Common myeloid progenitor, CD34-positive (primary cell): Measurements from ENCODE around the gene ZCCHC8. TPM values are rescaled to one million over a fixed set of nuclear protein-coding genes. Genes with fewer than 3 reads are reported as not detected.

Experiments used
- CTCF ChIA-PET: fragments of 350-600 bp; sonication (Branson Sonifier 250); formaldehyde crosslinking; loops from one replicate; lab custom pipeline; 2021; ENCODE audit warnings: antibody characterized with exemption; lab: Charles Lee
- POLR2A ChIA-PET: fragments of 350-600 bp; sonication (Branson Sonifier 250); formaldehyde crosslinking; loops from one replicate; lab custom pipeline; 2021; ENCODE audit warnings: antibody characterized with exemption; lab: Charles Lee
- DNase-seq, 3 donors: peaks; one replicate each; pipeline versions ENCODE4 v3.0.0 to v3.0.0-alpha.2; 2013
- H3K27ac ChIP-seq, 2 experiments: 1 replicate in 1 of 2; 2 replicates in 1 of 2; pipeline ENCODE4 v1.7.0; 2013; ENCODE audit warnings: inconsistent platforms in 2 of 2, low read length in 2 of 2, mild to moderate bottlenecking in 2 of 2, low read depth in 1 of 2, moderate library complexity in 1 of 2; ENCODE audit not compliant: severe bottlenecking in 2 of 2, insufficient read depth in 1 of 2, poor library complexity in 1 of 2
- H3K27me3 ChIP-seq, 5 experiments: replicated peaks in 2 of 5; 1 replicate in 3 of 5; 2 replicates in 2 of 5; pipeline versions ENCODE4 v1.6.1 to v1.7.0; 2013; ENCODE audit warnings: low read length in 4 of 5, mild to moderate bottlenecking in 2 of 5, moderate library complexity in 2 of 5, inconsistent platforms in 1 of 5; ENCODE audit not compliant: insufficient read depth in 5 of 5, control insufficient read depth in 4 of 5
- H3K36me3 ChIP-seq, 4 experiments: 1 replicate in 2 of 4; 2 replicates in 2 of 4; pipeline versions ENCODE4 v1.6.1 to v1.7.0; 2013; ENCODE audit warnings: low read length in 3 of 4, control low read depth in 1 of 4, mild to moderate bottlenecking in 1 of 4; ENCODE audit not compliant: control insufficient read depth in 4 of 4, insufficient read depth in 4 of 4
- H3K4me1 ChIP-seq, 4 experiments: 1 replicate in 3 of 4; 2 replicates in 1 of 4; pipeline versions ENCODE4 v1.6.1 to v1.7.1; 2013; ENCODE audit warnings: low read length in 3 of 4, mild to moderate bottlenecking in 3 of 4, control low read depth in 1 of 4, inconsistent platforms in 1 of 4, moderate library complexity in 1 of 4; ENCODE audit not compliant: control insufficient read depth in 4 of 4, insufficient read depth in 4 of 4; ENCODE audit errors: control extremely low read depth in 1 of 4
- H3K4me3 ChIP-seq, 7 experiments: 1 replicate in 4 of 7; 2 replicates in 3 of 7; pipeline versions ENCODE4 v1.5.1 to v1.7.0; 2013; ENCODE audit warnings: mild to moderate bottlenecking in 7 of 7, low read length in 6 of 7, moderate library complexity in 6 of 7, inconsistent platforms in 2 of 7, low read depth in 2 of 7, control low read depth in 1 of 7; ENCODE audit not compliant: insufficient read depth in 4 of 7, control insufficient read depth in 1 of 7; ENCODE audit errors: extremely low read depth in 1 of 7
- H3K9me3 ChIP-seq, 5 experiments: 1 replicate in 4 of 5; 2 replicates in 1 of 5; pipeline versions ENCODE4 v1.6.1 to v1.7.1; 2013; ENCODE audit warnings: low read length in 4 of 5, mild to moderate bottlenecking in 2 of 5, inconsistent platforms in 1 of 5, low read depth in 1 of 5, moderate library complexity in 1 of 5; ENCODE audit not compliant: control insufficient read depth in 4 of 5, insufficient read depth in 2 of 5; ENCODE audit errors: control extremely low read depth in 1 of 5
- WGBS: methylation state at CpG from one replicate; pipeline ENCODE4 v1.1.5; 2013; ENCODE audit not compliant: insufficient coverage; 5-methylcytosine and 5-hydroxymethylcytosine counted together
- polyA plus RNA-seq: library from polyadenylated mRNA; unstranded; fragments of 120-200 nt; gene quantifications from one replicate; pipeline ENCODE4 v1.2.1, GENCODE V29; 2013

ZCCHC8 gene
- polyA plus RNA-seq = 48.5 TPM

DNA sequence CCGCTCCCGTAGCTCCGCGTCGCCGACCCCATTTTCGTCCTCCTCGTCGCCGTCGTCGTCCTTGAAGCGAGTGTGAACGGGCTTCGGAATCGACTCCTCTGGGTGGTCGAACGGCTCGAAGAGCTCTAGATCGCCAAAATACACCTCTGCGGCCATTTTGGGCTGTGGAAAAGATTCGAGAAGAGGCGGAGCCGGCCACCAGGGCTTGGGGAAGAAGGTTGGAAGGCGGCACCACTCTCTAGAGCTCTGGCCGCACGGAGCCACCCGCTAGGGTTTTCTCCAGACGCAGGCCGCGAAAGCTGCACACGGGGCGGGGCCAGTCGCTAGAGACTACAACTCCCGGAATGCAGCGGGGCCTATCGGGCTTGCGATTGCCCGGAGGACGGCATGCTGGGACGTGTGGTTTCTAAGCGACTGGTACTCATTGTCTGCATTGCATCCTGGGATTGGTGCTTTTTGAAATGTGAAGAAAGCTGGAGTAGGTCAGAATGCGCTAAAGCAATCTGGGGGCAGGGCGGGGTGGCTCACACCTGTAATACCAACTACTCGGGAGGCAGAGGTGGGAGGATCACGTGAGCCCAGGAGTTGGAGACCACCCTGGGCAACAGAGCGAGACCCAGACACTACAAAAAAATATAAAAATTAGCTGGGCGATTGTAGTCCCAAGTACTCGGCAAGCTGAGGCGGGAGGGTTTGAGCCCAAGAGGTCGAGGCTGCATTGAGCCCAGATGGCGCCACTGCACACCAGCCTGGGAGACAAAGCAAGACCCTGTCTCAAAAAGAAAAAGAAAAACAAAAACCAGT lies at the start of gene ZCCHC8:
Gene ZCCHC8, minus strand, starts transcription at position 248 of the 804 bp plus-strand sequence. Its CDS starts 92 bp downstream, at position 156.
- Histone ChIP-seq H3K4me1 (peaks cover 4 to 31% (median 16%) of the 10 kb centered on the region in 4 experiments), H3K36me3 (peaks cover 4 to 33% (median 17%) of the 10 kb centered on the region in 4 experiments), H3K9me3 (no peaks in the 10 kb centered on the region), H3K27ac (peak within 1 kb of the TSS; percentile 90 to 96), H3K27me3 (no peaks in the 10 kb centered on the region), H3K4me3 (peak within 1 kb of the TSS; percentile 61 to 100 (median 97))
- POLR2A ChIA-PET = interaction anchor here (0.6 to 2.0 kb wide), 13 partner anchors 9 to 293 kb away, joined by 3 to 16 read pairs (median 4); partner anchors contain the start of genes KNTC1 and RSRC2
- CTCF ChIA-PET = interaction anchor here (0.6 to 1.6 kb wide), 9 partner anchors 9 to 1002 kb away, joined by 3 to 7 read pairs (median 4); no protein-coding TSS in a partner anchor
- WGBS = 0% methylated on average over 41 of the region's 52 CpGs
- DNase-seq = peak; percentile 97 to 99 (median 99)

DNA sequence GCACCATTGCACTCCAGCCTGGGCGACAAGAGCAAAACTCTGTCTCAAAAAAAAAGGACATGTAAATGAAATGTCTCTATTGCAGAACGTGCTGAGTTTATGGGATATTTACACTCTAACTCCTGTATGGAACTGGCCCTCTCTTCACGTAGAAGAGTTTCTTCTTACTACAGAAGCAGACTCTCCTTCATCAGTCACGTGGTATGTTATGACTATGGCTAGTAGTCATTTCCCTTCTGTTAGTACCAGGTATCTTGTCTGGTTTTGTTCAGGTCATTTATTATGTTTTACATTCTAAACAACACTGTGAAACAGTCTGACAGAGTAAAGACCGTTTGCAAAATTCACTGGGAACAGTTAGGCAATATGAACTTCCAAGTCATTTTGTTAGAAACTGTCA lies 46.6 kb upstream of the ZCCHC8 start:
- Histone ChIP-seq H3K4me3 (no peak overlapping the region), H3K27me3 (no peaks in the 10 kb centered on the region), H3K36me3 (peaks cover 26 to 71% (median 53%) of the 10 kb centered on the region in 4 experiments), H3K4me1 (no peaks in the 10 kb centered on the region), H3K27ac (no peak overlapping the region), H3K9me3 (no peaks in the 10 kb centered on the region)
- WGBS = 86% methylated on average over 1 of the region's 5 CpGs
- CTCF ChIA-PET = interaction anchor here (0.8 kb wide), 1 partner anchor 8 kb away, joined by 4 read pairs; no protein-coding TSS in a partner anchor
- POLR2A ChIA-PET = no interaction called here
- DNase-seq = no peak

- ChIA-PET CTCF (no interaction called here), POLR2A (no interaction called here)
- H3K36me3 ChIP-seq = peaks cover 20 to 66% (median 48%) of the 10 kb centered on the region in 4 experiments
Measured at GRCh38 chr12:122545855-122546254, 45.1 kb upstream of the ZCCHC8 start.

DNA sequence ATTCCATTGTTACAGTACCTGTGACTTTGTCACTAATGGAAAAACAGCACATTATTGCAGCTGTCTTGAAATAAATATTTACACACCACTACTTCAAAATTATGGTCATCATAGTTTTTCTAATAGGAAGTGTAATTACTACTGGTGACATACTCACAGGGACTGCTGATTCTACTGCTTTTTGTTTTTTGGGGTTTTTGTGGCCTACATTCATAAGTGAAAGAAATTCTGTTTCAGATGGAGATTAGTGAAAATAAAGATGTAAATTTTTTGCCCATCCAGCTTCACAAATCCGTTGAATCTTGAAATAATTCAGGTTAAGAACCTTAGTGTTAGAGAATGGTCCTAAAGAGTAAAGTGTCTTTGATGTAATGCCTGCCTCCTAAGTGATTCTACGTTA lies 43.8 kb upstream of the ZCCHC8 start:
- H3K27ac ChIP-seq = no peak overlapping the region
- H3K27me3 ChIP-seq = no peaks in the 10 kb centered on the region
- POLR2A ChIA-PET = no interaction called here
- 100% methylated on average over 1 of the region's 2 CpGs for WGBS
- no peak for DNase-seq
- CTCF ChIA-PET = no interaction called here
- peaks cover 20 to 57% (median 41%) of the 10 kb centered on the region in 4 experiments for H3K36me3 ChIP-seq
- H3K4me3 ChIP-seq = no peak overlapping the region
- H3K4me1 ChIP-seq = no peaks in the 10 kb centered on the region
- no peaks in the 10 kb centered on the region for H3K9me3 ChIP-seq

More at GRCh38 chr12:122545855-122546254, 45.1 kb upstream of the ZCCHC8 start:
- Histone ChIP-seq H3K27me3 (no peaks in the 10 kb centered on the region), H3K9me3 (no peaks in the 10 kb centered on the region), H3K4me3 (no peak overlapping the region), H3K4me1 (no peaks in the 10 kb centered on the region), H3K27ac (no peak overlapping the region)
- no peak for DNase-seq
- 100% methylated on average over 1 of the region's 2 CpGs for WGBS

DNA sequence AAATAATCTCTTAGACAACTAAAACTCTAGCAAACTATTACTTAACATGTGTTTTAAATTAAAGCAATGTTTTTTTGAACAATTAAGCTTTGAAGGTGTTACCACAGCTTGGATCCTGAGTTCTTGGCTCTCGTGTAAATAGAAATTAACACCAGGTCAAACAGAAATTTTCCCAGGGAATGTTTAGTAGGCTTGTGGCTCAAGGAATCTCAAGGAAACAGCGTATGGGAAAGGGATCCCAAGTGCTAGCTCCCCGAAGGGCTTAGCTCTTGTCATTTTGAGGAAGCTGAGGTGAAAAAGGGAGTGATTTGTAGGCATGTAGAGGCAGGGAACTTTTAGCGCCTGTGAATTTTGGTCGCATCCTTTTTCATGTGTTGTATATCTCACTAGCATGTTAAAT lies 37.8 kb upstream of the ZCCHC8 start:
- CTCF ChIA-PET = interaction anchor here (1.1 kb wide), 1 partner anchor 26 kb away, joined by 3 read pairs; no protein-coding TSS in a partner anchor
- POLR2A ChIA-PET = interaction anchor here (0.6 kb wide), 1 partner anchor 265 kb away, joined by 3 read pairs; no protein-coding TSS in a partner anchor
- H3K4me3 ChIP-seq = no peak overlapping the region
- no peak for DNase-seq
- H3K36me3 ChIP-seq = peaks cover 19 to 57% (median 42%) of the 10 kb centered on the region in 4 experiments
- no peaks in the 10 kb centered on the region for H3K9me3 ChIP-seq
- no peaks in the 10 kb centered on the region for H3K27me3 ChIP-seq
- H3K4me1 ChIP-seq = no peaks in the 10 kb centered on the region
- H3K27ac ChIP-seq = no peak overlapping the region
- WGBS = 97% methylated on average over 5 of the region's 5 CpGs

GRCh38 chr12:122537021-122537420 lies 36.3 kb upstream of the ZCCHC8 start:
- DNase-seq = no peak
- 100% methylated on average over 4 of the region's 4 CpGs for WGBS
- POLR2A ChIA-PET = interaction anchor here (0.6 kb wide), 1 partner anchor 9 kb away, joined by 5 read pairs; no protein-coding TSS in a partner anchor
- no peaks in the 10 kb centered on the region for H3K4me1 ChIP-seq
- H3K27ac ChIP-seq = no peak overlapping the region
- no peaks in the 10 kb centered on the region for H3K9me3 ChIP-seq
- H3K36me3 ChIP-seq = peaks cover 13 to 58% (median 39%) of the 10 kb centered on the region in 4 experiments
- no peak overlapping the region for H3K4me3 ChIP-seq
- no peaks in the 10 kb centered on the region for H3K27me3 ChIP-seq
- CTCF ChIA-PET = no interaction called here

DNA sequence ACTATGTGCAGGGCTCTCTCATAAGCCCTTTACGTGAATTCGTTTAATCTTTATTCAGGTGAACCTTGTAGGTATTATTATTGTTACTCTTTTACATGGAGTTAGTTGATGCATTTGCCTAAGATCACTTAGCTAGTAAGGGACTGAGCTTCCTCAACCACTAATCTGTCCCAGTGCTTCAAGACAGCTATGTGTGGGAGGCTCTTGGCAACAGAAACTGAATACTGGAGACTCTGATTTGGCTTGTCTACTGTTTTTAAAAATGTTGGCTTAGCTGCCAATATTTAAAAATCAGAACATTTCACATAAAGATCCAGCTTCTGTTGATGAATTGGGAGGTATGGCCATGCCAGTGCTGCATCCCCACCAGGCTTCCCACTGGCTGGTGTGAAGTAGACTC lies 33.1 kb upstream of the ZCCHC8 start:
- no peak for DNase-seq
- Histone ChIP-seq H3K27me3 (no peaks in the 10 kb centered on the region), H3K36me3 (peaks cover 15 to 62% (median 39%) of the 10 kb centered on the region in 4 experiments), H3K27ac (no peak overlapping the region), H3K4me3 (no peak overlapping the region), H3K9me3 (no peaks in the 10 kb centered on the region), H3K4me1 (no peaks in the 10 kb centered on the region)
- CTCF ChIA-PET = no interaction called here
- WGBS = no CpG with 5 or more reads among the region's 2 CpGs
- POLR2A ChIA-PET = no interaction called here
